HG03565 (cell line): ENCODE results near the gene OLFM4.
A peak's percentile ranks its signal among the peaks of the same experiment; 100 is the strongest.
"Not testable (repeated sequence)": the region's sequence is repeated elsewhere in the genome, so short reads cannot be mapped to it uniquely, and the experiment has no call there.

ENCODE experiments used
- ATAC-seq: cut with Tn5 transposase; IDR thresholded peaks from one replicate; pipeline ENCODE4 v1.9.1; 2021; ENCODE audit warnings: mild to moderate bottlenecking, moderate library complexity; ENCODE audit not compliant: unreplicated experiment

The OLFM4 gene

GRCh38 chr13:53028637-53029203 is at the start of gene OLFM4:
TSS of gene OLFM4 (plus strand) at chr13:53028813. CDS start at chr13:53028837, 24 bp downstream.
- ATAC-seq, result no peak

- ATAC-seq, result no peak
Observed at GRCh38 chr13:52978989-52979388, 49.6 kb upstream of the OLFM4 start.

GRCh38 chr13:52980695-52981094 is 47.9 kb upstream of the OLFM4 start:
- ATAC-seq, result no peak

- no peak for ATAC-seq
Observed at GRCh38 chr13:52983836-52984235, 44.8 kb upstream of the OLFM4 start.

GRCh38 chr13:52984881-52985363 is 43.7 kb upstream of the OLFM4 start:
- no peak for ATAC-seq

- ATAC-seq, result no peak
Observed at GRCh38 chr13:52991344-52992020, 37.1 kb upstream of the OLFM4 start.

GRCh38 chr13:52992110-52992509 is 36.5 kb upstream of the OLFM4 start:
- no peak for ATAC-seq

- ATAC-seq, result no peak
Observed at GRCh38 chr13:52994051-52994450, 34.6 kb upstream of the OLFM4 start.

- no peak for ATAC-seq
Observed at GRCh38 chr13:52994865-52995264, 33.7 kb upstream of the OLFM4 start.

GRCh38 chr13:52995946-52996345 is 32.7 kb upstream of the OLFM4 start:
- ATAC-seq, result no peak

- ATAC-seq, result no peak
Observed at GRCh38 chr13:52997951-52998876, 30.4 kb upstream of the OLFM4 start.

- no peak for ATAC-seq
Observed at GRCh38 chr13:52999093-52999696, 29.4 kb upstream of the OLFM4 start.

GRCh38 chr13:53001444-53002225 is 27.0 kb upstream of the OLFM4 start:
- ATAC-seq, result no peak

GRCh38 chr13:53004573-53004972 is 24.0 kb upstream of the OLFM4 start:
- no peak for ATAC-seq

- ATAC-seq, result no peak
Observed at GRCh38 chr13:53005626-53006025, 23.0 kb upstream of the OLFM4 start.

GRCh38 chr13:53007872-53008271 is 20.7 kb upstream of the OLFM4 start:
- ATAC-seq, result no peak

- no peak for ATAC-seq
Observed at GRCh38 chr13:53010374-53011105, 18.1 kb upstream of the OLFM4 start.

GRCh38 chr13:53012707-53013106 is 15.9 kb upstream of the OLFM4 start:
- peak; percentile 71 for ATAC-seq

GRCh38 chr13:53013113-53013512 is 15.5 kb upstream of the OLFM4 start:
- ATAC-seq, result no peak

GRCh38 chr13:53014018-53014417 is 14.6 kb upstream of the OLFM4 start:
- not testable (repeated sequence) for ATAC-seq
